ENCODE results near the gene PGPEP1. TPM values are rescaled to one million over a fixed set of nuclear protein-coding genes. Genes with fewer than 3 reads are reported as not detected.

PGPEP1 gene
- total and polyA plus RNA-seq, 12 donors: 10.0 to 61.3 (median 45.2) TPM

GRCh38 chr19:18308051-18308947, 32.1 kb upstream of the PGPEP1 start:
- no peak for DNase-seq

GRCh38 chr19:18308948-18309325, 31.5 kb upstream of the PGPEP1 start:
- 89 to 91% methylated on average over 7 of the region's 7 CpGs for WGBS, 2 donors
- Histone ChIP-seq H3K36me3 (peaks cover 0 to 74% (median 6%) of the 10 kb centered on the region in 9 donors), H3K9me3 (no peaks in the 10 kb centered on the region), H3K4me3 (no peak overlapping the region), H3K4me1 (peaks cover 8 to 41% (median 30%) of the 10 kb centered on the region in 9 donors), H3K27ac (no peak overlapping the region), H3K27me3 (no peaks in the 10 kb centered on the region)
- TF ChIP-seq, protein P1, sequence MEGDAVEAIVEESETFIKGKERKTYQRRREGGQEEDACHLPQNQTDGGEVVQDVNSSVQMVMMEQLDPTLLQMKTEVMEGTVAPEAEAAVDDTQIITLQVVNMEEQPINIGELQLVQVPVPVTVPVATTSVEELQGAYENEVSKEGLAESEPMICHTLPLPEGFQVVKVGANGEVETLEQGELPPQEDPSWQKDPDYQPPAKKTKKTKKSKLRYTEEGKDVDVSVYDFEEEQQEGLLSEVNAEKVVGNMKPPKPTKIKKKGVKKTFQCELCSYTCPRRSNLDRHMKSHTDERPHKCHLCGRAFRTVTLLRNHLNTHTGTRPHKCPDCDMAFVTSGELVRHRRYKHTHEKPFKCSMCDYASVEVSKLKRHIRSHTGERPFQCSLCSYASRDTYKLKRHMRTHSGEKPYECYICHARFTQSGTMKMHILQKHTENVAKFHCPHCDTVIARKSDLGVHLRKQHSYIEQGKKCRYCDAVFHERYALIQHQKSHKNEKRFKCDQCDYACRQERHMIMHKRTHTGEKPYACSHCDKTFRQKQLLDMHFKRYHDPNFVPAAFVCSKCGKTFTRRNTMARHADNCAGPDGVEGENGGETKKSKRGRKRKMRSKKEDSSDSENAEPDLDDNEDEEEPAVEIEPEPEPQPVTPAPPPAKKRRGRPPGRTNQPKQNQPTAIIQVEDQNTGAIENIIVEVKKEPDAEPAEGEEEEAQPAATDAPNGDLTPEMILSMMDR (IDR thresholded peaks at IDR 0.05): no peak
- DNase-seq (no peak), ATAC-seq (no peak)
- intact Hi-C loops (cut with DNase I): no loop called here

More at GRCh38 chr19:18308051-18308947, 32.1 kb upstream of the PGPEP1 start:
- intact Hi-C loops (cut with DNase I): no loop called here
- no peak overlapping the region for H3K4me3 ChIP-seq
- no peak for ATAC-seq
- TF ChIP-seq, protein P1 (IDR thresholded peaks at IDR 0.05): no peak
- no peaks in the 10 kb centered on the region for H3K27me3 ChIP-seq
- H3K9me3 ChIP-seq: no peaks in the 10 kb centered on the region
- WGBS, 2 donors: 83% methylated on average over 20 of the region's 20 CpGs
- peaks cover 0 to 68% (median 6%) of the 10 kb centered on the region in 9 donors for H3K36me3 ChIP-seq
- peak overlapping the region in 9 of 10 donors; percentile 14 to 100 (median 97) for H3K27ac ChIP-seq
- H3K4me1 ChIP-seq: peaks cover 14 to 47% (median 37%) of the 10 kb centered on the region in 9 donors

DNA sequence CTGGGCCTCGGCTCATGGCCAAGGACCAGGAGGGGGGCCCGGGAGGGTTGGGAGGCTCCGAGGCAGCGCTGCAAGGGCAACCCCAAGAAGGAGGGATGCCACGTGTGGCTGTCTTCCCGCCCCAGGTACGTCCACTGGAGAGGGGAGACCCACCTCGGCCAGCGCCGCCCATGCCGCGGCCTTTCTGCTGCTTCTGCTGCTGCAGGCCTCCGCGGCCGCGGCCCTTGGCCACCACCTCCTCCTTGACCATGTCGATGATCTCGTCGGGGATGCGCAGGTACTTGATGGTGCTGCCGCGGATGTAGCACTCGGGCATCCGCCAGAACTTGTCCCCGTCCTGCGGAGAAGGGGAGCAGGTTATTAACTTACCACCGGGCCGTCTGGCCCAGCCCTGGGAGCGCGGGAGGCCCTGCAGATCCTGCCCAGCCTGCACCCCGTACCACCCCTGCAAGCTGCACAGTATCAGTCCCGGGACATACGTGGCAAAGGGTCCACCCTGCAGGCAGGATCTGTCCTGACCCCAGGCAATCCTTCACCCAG, 30.8 kb upstream of the PGPEP1 start:
- TF ChIP-seq, protein P1 (IDR thresholded peaks at IDR 0.05): no peak
- intact Hi-C loops (cut with DNase I): no loop called here
- H3K4me1 ChIP-seq: peaks cover 5 to 34% (median 24%) of the 10 kb centered on the region in 9 donors
- no peak overlapping the region for H3K27ac ChIP-seq
- no peaks in the 10 kb centered on the region for H3K27me3 ChIP-seq
- no peak for ATAC-seq
- H3K4me3 ChIP-seq: no peak overlapping the region
- no peaks in the 10 kb centered on the region for H3K9me3 ChIP-seq
- H3K36me3 ChIP-seq: peaks cover 0 to 81% (median 6%) of the 10 kb centered on the region in 9 donors
- 94% methylated on average over 33 of the region's 33 CpGs for WGBS, 2 donors
- no peak for DNase-seq

DNA sequence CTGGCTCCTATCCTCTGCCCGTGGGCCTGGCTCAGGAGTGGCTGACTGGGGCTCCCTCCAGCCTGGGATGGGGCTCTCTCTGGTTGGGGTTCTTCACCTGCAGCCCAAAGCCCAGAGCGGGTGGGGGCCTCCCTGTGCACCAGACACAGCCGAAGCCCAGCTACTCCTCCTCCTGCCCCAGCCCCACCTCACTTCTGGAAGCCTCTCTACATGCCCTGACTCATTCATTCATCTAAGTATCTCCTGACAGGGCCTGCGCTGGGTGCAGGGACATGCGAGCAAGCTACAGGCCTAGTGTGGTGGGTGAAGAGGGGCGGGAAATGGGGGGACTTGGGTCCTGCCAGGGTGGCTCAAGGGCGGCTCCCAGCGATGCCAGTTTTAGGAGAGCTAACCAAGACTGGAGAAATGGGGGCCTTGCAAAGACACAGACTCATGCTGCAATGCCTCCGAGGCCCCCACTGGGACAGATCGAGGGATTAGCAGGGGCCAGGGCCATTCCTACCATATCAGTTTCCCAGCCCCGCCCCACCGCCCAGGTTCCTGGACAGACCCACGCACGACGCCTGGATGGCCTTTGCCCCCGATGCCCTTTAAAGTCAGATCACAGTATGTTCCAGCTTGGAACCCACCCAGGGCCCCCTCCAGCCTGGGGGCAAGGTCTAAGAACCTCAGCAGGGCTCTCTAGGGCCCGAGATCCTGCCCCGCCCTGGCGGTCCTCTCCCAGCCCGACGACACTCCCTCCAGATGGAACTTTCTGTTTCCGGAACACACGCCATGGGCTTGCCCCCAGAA, 30.1 kb upstream of the PGPEP1 start:
- Histone ChIP-seq H3K4me3 (no peak overlapping the region), H3K36me3 (peaks cover 0 to 88% (median 6%) of the 10 kb centered on the region in 9 donors), H3K27ac (no peak overlapping the region), H3K4me1 (peaks cover 0 to 27% (median 17%) of the 10 kb centered on the region in 9 donors), H3K9me3 (no peaks in the 10 kb centered on the region), H3K27me3 (no peaks in the 10 kb centered on the region)
- no peak for DNase-seq
- 84 to 88% methylated on average over 23 of the region's 23 CpGs for WGBS, 2 donors
- TF ChIP-seq, protein P1 (IDR thresholded peaks at IDR 0.05): no peak
- ATAC-seq: no peak
- intact Hi-C loops (cut with DNase I): no loop called here

Data from heart right ventricle (tissue), 16 donors.